Esophagus squamous epithelium (tissue), 4 donors: Measurements from ENCODE around the gene CARS1.

ENCODE experiments used
- CTCF ChIP-seq, 6 experiments: fragments of 450-650 bp in 4 of 6; fragments of 200-600 bp in 2 of 6; sonication (generic) in 2 of 6; IDR thresholded peaks; one replicate each; pipeline ENCODE4 v1.5.1; 2016 to 2019; ENCODE audit warnings: antibody characterized with exemption in 6 of 6, mild to moderate bottlenecking in 4 of 6, moderate library complexity in 4 of 6
- POLR2A ChIP-seq, 4 donors: fragments of 450-650 bp; IDR thresholded peaks; one replicate each; pipeline ENCODE4 v1.6.1; 2017; ENCODE audit warnings: antibody characterized with exemption in 4 of 4, mild to moderate bottlenecking in 4 of 4, moderate library complexity in 3 of 4

GRCh38 chr11:2992997-2993325 is 64.3 kb downstream of the CARS1 start:
- TF ChIP-seq CTCF (IDR thresholded peaks at IDR 0.05) (no peak), POLR2A (IDR thresholded peaks at IDR 0.05) (no peak)
